Lower leg skin (tissue), 3 donors: Measurements from ENCODE around the gene EXOC6B.

Experiments used
- POLR2A ChIP-seq, 2 donors: fragments of 450-650 bp; IDR thresholded peaks; one replicate each; pipeline ENCODE4 v1.6.1; 2016 to 2017; ENCODE audit warnings: antibody characterized with exemption in 2 of 2, mild to moderate bottlenecking in 1 of 2, moderate library complexity in 1 of 2
- TF ChIP-seq, protein P1 (sequence below), 3 donors: fragments of 450-650 bp; IDR thresholded peaks; one replicate each; pipeline ENCODE4 v1.5.1; 2016; ENCODE audit warnings: antibody characterized with exemption in 3 of 3, mild to moderate bottlenecking in 3 of 3, moderate library complexity in 2 of 3

DNA sequence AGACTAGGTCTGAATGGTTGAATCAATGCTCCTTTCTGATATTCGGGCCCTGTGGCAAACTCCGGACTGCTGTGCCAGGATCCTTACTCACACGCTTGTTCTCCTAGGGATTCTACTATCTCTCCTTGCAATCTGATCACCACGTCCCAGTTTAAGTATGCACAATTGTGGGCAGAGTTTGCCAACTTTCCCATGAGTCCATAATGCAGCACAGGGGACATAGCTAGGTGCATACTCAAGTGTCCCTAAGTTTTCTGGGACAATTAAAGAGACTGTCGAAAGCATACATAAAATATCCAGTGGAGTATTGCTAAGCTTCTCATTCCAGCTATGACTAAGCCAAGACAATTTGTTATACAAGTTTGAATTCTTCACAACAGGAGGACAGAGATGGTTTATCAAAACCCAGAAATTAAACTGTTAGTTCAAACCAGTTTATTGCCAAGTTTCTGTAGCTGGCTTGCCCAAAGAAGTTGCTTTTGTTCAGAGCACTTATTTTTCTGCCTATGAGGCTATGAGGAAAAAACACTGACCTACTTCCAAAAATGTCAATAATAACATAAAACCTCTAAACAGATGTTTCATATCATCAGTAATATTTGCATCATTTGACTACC lies 136.1 kb downstream of the EXOC6B start:
- TF ChIP-seq, protein P1, sequence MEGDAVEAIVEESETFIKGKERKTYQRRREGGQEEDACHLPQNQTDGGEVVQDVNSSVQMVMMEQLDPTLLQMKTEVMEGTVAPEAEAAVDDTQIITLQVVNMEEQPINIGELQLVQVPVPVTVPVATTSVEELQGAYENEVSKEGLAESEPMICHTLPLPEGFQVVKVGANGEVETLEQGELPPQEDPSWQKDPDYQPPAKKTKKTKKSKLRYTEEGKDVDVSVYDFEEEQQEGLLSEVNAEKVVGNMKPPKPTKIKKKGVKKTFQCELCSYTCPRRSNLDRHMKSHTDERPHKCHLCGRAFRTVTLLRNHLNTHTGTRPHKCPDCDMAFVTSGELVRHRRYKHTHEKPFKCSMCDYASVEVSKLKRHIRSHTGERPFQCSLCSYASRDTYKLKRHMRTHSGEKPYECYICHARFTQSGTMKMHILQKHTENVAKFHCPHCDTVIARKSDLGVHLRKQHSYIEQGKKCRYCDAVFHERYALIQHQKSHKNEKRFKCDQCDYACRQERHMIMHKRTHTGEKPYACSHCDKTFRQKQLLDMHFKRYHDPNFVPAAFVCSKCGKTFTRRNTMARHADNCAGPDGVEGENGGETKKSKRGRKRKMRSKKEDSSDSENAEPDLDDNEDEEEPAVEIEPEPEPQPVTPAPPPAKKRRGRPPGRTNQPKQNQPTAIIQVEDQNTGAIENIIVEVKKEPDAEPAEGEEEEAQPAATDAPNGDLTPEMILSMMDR (IDR thresholded peaks at IDR 0.05): no peak
- no peak for TF ChIP-seq POLR2A (IDR thresholded peaks at IDR 0.05)
